ENCODE results near the gene CMTM6.

DNA sequence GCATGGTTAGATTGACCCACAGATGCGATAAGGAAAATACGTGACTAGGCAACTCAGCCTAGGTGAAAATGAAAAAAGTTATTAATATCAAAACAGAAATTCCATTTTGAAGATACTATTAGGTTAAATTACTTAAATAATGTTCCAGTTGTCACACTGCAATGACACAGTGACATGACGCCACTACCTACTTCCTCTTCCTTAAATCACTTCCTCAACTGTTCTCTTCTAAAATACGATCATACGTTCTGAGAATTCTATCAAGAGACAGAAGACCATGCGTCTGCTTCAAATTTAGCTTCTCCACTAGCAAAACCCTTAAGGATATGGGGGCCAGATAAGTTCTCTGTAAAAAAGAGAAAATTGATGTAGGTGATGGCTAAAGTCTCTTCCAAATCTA lies 18.2 kb downstream of the CMTM6 start:
- TF ChIP-seq, protein P1, sequence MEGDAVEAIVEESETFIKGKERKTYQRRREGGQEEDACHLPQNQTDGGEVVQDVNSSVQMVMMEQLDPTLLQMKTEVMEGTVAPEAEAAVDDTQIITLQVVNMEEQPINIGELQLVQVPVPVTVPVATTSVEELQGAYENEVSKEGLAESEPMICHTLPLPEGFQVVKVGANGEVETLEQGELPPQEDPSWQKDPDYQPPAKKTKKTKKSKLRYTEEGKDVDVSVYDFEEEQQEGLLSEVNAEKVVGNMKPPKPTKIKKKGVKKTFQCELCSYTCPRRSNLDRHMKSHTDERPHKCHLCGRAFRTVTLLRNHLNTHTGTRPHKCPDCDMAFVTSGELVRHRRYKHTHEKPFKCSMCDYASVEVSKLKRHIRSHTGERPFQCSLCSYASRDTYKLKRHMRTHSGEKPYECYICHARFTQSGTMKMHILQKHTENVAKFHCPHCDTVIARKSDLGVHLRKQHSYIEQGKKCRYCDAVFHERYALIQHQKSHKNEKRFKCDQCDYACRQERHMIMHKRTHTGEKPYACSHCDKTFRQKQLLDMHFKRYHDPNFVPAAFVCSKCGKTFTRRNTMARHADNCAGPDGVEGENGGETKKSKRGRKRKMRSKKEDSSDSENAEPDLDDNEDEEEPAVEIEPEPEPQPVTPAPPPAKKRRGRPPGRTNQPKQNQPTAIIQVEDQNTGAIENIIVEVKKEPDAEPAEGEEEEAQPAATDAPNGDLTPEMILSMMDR (tag by site-specific recombination; IDR thresholded peaks at IDR 0.05) = no peak
- TF ChIP-seq GFI1B (tag by site-specific recombination; IDR thresholded peaks at IDR 0.05) = no peak
- no peak for TF ChIP-seq HOXA7 (CRISPR knock-in tag; IDR thresholded peaks at IDR 0.05; ENCODE audit: borderline replicate concordance)
- TF ChIP-seq ZNF549 (tag by site-specific recombination; IDR thresholded peaks at IDR 0.05) = no peak
- no peak for TF ChIP-seq ZFP69B (tag by site-specific recombination; IDR thresholded peaks at IDR 0.05)
- no peak for TF ChIP-seq ZNF335 (tag by site-specific recombination; conservative IDR thresholded peaks at IDR 0.05)
- no peak for TF ChIP-seq KLF7 (tag by site-specific recombination; IDR thresholded peaks at IDR 0.05; ENCODE audit: borderline replicate concordance)
- TF ChIP-seq, protein P2, sequence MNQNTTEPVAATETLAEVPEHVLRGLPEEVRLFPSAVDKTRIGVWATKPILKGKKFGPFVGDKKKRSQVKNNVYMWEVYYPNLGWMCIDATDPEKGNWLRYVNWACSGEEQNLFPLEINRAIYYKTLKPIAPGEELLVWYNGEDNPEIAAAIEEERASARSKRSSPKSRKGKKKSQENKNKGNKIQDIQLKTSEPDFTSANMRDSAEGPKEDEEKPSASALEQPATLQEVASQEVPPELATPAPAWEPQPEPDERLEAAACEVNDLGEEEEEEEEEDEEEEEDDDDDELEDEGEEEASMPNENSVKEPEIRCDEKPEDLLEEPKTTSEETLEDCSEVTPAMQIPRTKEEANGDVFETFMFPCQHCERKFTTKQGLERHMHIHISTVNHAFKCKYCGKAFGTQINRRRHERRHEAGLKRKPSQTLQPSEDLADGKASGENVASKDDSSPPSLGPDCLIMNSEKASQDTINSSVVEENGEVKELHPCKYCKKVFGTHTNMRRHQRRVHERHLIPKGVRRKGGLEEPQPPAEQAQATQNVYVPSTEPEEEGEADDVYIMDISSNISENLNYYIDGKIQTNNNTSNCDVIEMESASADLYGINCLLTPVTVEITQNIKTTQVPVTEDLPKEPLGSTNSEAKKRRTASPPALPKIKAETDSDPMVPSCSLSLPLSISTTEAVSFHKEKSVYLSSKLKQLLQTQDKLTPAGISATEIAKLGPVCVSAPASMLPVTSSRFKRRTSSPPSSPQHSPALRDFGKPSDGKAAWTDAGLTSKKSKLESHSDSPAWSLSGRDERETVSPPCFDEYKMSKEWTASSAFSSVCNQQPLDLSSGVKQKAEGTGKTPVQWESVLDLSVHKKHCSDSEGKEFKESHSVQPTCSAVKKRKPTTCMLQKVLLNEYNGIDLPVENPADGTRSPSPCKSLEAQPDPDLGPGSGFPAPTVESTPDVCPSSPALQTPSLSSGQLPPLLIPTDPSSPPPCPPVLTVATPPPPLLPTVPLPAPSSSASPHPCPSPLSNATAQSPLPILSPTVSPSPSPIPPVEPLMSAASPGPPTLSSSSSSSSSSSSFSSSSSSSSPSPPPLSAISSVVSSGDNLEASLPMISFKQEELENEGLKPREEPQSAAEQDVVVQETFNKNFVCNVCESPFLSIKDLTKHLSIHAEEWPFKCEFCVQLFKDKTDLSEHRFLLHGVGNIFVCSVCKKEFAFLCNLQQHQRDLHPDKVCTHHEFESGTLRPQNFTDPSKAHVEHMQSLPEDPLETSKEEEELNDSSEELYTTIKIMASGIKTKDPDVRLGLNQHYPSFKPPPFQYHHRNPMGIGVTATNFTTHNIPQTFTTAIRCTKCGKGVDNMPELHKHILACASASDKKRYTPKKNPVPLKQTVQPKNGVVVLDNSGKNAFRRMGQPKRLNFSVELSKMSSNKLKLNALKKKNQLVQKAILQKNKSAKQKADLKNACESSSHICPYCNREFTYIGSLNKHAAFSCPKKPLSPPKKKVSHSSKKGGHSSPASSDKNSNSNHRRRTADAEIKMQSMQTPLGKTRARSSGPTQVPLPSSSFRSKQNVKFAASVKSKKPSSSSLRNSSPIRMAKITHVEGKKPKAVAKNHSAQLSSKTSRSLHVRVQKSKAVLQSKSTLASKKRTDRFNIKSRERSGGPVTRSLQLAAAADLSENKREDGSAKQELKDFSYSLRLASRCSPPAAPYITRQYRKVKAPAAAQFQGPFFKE (tag by site-specific recombination; IDR thresholded peaks at IDR 0.05; ENCODE audit: borderline replicate concordance) = no peak
- no peak for TF ChIP-seq ZNF692 (tag by site-specific recombination; IDR thresholded peaks at IDR 0.05)
- no peak for TF ChIP-seq ZBTB21 (tag by site-specific recombination; IDR thresholded peaks at IDR 0.05)
- TF ChIP-seq ZBTB7A (tag by site-specific recombination; IDR thresholded peaks at IDR 0.05; ENCODE audit: low read depth) = no peak
- TF ChIP-seq ZNF274 (IDR thresholded peaks at IDR 0.05; ENCODE audit: low read length) = no peak
- no peak for TF ChIP-seq ZNF274 (tag by site-specific recombination; IDR thresholded peaks at IDR 0.05; ENCODE audit: borderline replicate concordance)
- TF ChIP-seq ZNF16 (tag by site-specific recombination; IDR thresholded peaks at IDR 0.05; ENCODE audit: low read depth) = no peak

Measured in HEK293 (cell line).